Liver (tissue), 9 donors: ENCODE data around the gene RUNDC1. TPM values are rescaled to one million over a fixed set of nuclear protein-coding genes. Genes with fewer than 3 reads are reported as not detected.
A peak's percentile ranks its signal among the peaks of the same experiment; 100 is the strongest.

Experiments
- DNase-seq: peaks from one replicate; pipeline ENCODE4 v3.0.0-alpha.2; 2017; ENCODE audit warnings: low spot score
- H3K27ac ChIP-seq, 2 donors: one replicate each; pipeline ENCODE4 v1.7.0; 2013; ENCODE audit warnings: inconsistent platforms in 2 of 2, low read length in 2 of 2, control low read depth in 1 of 2, low read depth in 1 of 2, mild to moderate bottlenecking in 1 of 2
- H3K27me3 ChIP-seq, 4 donors: one replicate each; pipeline versions ENCODE4 v1.6.1 to v1.7.0; 2013; ENCODE audit warnings: low read length in 3 of 4, inconsistent platforms in 1 of 4, mild to moderate bottlenecking in 1 of 4, moderate library complexity in 1 of 4; ENCODE audit not compliant: control insufficient read depth in 4 of 4, insufficient read depth in 4 of 4
- H3K36me3 ChIP-seq, 4 donors: one replicate each; pipeline versions ENCODE4 v1.6.1 to v1.7.0; 2013; ENCODE audit warnings: low read length in 3 of 4, mild to moderate bottlenecking in 3 of 4, low read depth in 1 of 4, moderate library complexity in 1 of 4; ENCODE audit not compliant: control insufficient read depth in 4 of 4, insufficient read depth in 3 of 4
- H3K4me1 ChIP-seq, 4 donors: one replicate each; pipeline versions ENCODE4 v1.6.1 to v1.7.0; 2013; ENCODE audit warnings: low read length in 3 of 4, mild to moderate bottlenecking in 3 of 4, moderate library complexity in 1 of 4; ENCODE audit not compliant: control insufficient read depth in 4 of 4, insufficient read depth in 4 of 4
- H3K4me3 ChIP-seq, 3 donors: one replicate each; pipeline versions ENCODE4 v1.6.1 to v1.7.0; 2013; ENCODE audit warnings: low read length in 3 of 3, control low read depth in 1 of 3, low read depth in 1 of 3, mild to moderate bottlenecking in 1 of 3
- H3K9ac ChIP-seq, 2 donors: one replicate each; pipeline ENCODE4 v1.7.0; 2013; ENCODE audit warnings: low read length in 2 of 2, mild to moderate bottlenecking in 2 of 2, moderate library complexity in 2 of 2, control low read depth in 1 of 2, low read depth in 1 of 2
- H3K9me3 ChIP-seq, 4 donors: one replicate each; pipeline versions ENCODE4 v1.6.1 to v1.7.0; 2013; ENCODE audit warnings: low read length in 3 of 4; ENCODE audit not compliant: control insufficient read depth in 4 of 4
- ATF3 ChIP-seq: IDR thresholded peaks from 2 replicates; pipeline ENCODE4 v1.6.1; 2016; ENCODE audit warnings: antibody characterized with exemption
- CTCF ChIP-seq: fragments of 150-350 bp; IDR thresholded peaks from 2 replicates; pipeline ENCODE4 v1.5.1; 2017; ENCODE audit warnings: improper control_type of control experiment, low read depth, low read length; ENCODE audit not compliant: missing input control
- EGR1 ChIP-seq, 2 donors: IDR thresholded peaks; 2 replicates each; pipeline ENCODE4 v1.6.1; 2016 to 2018; ENCODE audit warnings: antibody characterized with exemption in 2 of 2, low read depth in 2 of 2
- FOXA1 ChIP-seq: IDR thresholded peaks from 2 replicates; pipeline ENCODE4 v1.6.1; 2016; ENCODE audit warnings: antibody characterized with exemption
- FOXA2 ChIP-seq: IDR thresholded peaks from 2 replicates; pipeline ENCODE4 v1.6.1; 2016; ENCODE audit warnings: antibody characterized with exemption
- GABPA ChIP-seq, 2 donors: IDR thresholded peaks in 1 of 2; conservative IDR thresholded peaks in 1 of 2; 2 replicates each; pipeline ENCODE4 v1.6.1; 2016; ENCODE audit warnings: antibody characterized with exemption in 2 of 2, mild to moderate bottlenecking in 1 of 2, moderate library complexity in 1 of 2
- HNF4A ChIP-seq, 2 donors: conservative IDR thresholded peaks; 2 replicates each; pipeline ENCODE4 v1.6.1; 2016; ENCODE audit warnings: antibody characterized with exemption in 2 of 2, mild to moderate bottlenecking in 2 of 2
- HNF4G ChIP-seq: IDR thresholded peaks from 2 replicates; pipeline ENCODE4 v1.6.1; 2016; ENCODE audit warnings: antibody characterized with exemption
- JUND ChIP-seq, 2 donors: IDR thresholded peaks; 2 replicates each; pipeline ENCODE4 v1.6.1; 2016; ENCODE audit warnings: antibody characterized with exemption in 2 of 2
- NR2F2 ChIP-seq: IDR thresholded peaks from 2 replicates; pipeline ENCODE4 v1.6.1; 2016; ENCODE audit warnings: antibody characterized with exemption
- RAD21 ChIP-seq, 2 donors: IDR thresholded peaks; 2 replicates each; pipeline ENCODE4 v1.6.1; 2016; ENCODE audit warnings: antibody characterized with exemption in 2 of 2, mild to moderate bottlenecking in 2 of 2
- REST ChIP-seq: IDR thresholded peaks from 2 replicates; pipeline ENCODE4 v1.6.1; 2016; ENCODE audit warnings: antibody characterized with exemption, mild to moderate bottlenecking
- RXRA ChIP-seq, 2 donors: IDR thresholded peaks; 2 replicates each; pipeline ENCODE4 v1.6.1; 2017 to 2018; ENCODE audit warnings: antibody characterized with exemption in 2 of 2, mild to moderate bottlenecking in 1 of 2
- SP1 ChIP-seq: IDR thresholded peaks from 2 replicates; pipeline ENCODE4 v1.6.1; 2018; ENCODE audit warnings: antibody characterized with exemption, mild to moderate bottlenecking
- TAF1 ChIP-seq: conservative IDR thresholded peaks from 2 replicates; pipeline ENCODE4 v1.6.1; 2016; ENCODE audit warnings: antibody characterized with exemption, mild to moderate bottlenecking
- YY1 ChIP-seq: IDR thresholded peaks from 2 replicates; pipeline ENCODE4 v1.6.1; 2016; ENCODE audit warnings: antibody characterized with exemption, mild to moderate bottlenecking
- ZBTB33 ChIP-seq: IDR thresholded peaks from 2 replicates; pipeline ENCODE4 v1.6.1; 2016; ENCODE audit warnings: antibody characterized with exemption
- WGBS: extraction: QIAGEN DNeasy Blood & Tissue Kit; methylation state at CpG from one replicate; pipeline ENCODE4 v1.1.7; 2013; 5-methylcytosine and 5-hydroxymethylcytosine counted together
- polyA plus RNA-seq, 2 donors: library from polyadenylated mRNA; stranded (reverse) in 1 of 2; unstranded in 1 of 2; fragments of 200-250 nt in 1 of 2; fragments of >200 nt in 1 of 2; fragmentation: Nextera tagmentation in 1 of 2; extraction: Ambion mirVana in 1 of 2; gene quantifications; one replicate each; pipeline versions ENCODE4 v1.2.1 to v1.2.3, GENCODE V29; 2013 to 2015
- total RNA-seq, 2 donors: library from RNA; depleted of rRNA; stranded (reverse); fragments of >200 nt; gene quantifications; one replicate each; pipeline ENCODE4 v1.2.3, GENCODE V29; 2014
- TF ChIP-seq, protein P1 (sequence below): IDR thresholded peaks from 2 replicates; pipeline ENCODE4 v1.6.1; 2016; ENCODE audit warnings: antibody characterized with exemption
- donor health status: healthy.
- donor health status: healthy.
- donor health status: healthy.
- donor health status: healthy.
- donor health status: healthy.

The RUNDC1 gene
- total and polyA plus RNA-seq, 4 donors, result 2.9 to 8.1 (median 4.4) TPM

GRCh38 chr17:42964161-42964932 lies 16.0 kb upstream of the RUNDC1 start, which contains the start of gene AARSD1:
Gene AARSD1, minus strand, starts transcription at chr17:42964454. Its CDS starts 14 bp downstream, at chr17:42964440.
- H3K27ac ChIP-seq, result peak within 1 kb of the TSS; percentile 36 to 80
- H3K9me3 ChIP-seq, result no peaks in the 10 kb centered on the region
- H3K4me1 ChIP-seq, result peaks cover 2 to 13% (median 7%) of the 10 kb centered on the region in 4 donors
- DNase-seq, result peak; percentile 92
- H3K36me3 ChIP-seq, result peaks cover 9 to 25% (median 15%) of the 10 kb centered on the region in 4 donors
- H3K9ac ChIP-seq, result peak within 1 kb of the TSS; percentile 77 to 97
- 2% methylated on average over 43 of the region's 43 CpGs for WGBS
- H3K27me3 ChIP-seq, result no peaks in the 10 kb centered on the region
- H3K4me3 ChIP-seq, result peak within 1 kb of the TSS; percentile 68 to 99 (median 71)
- TF ChIP-seq YY1, result peak; percentile 98
- peak; percentile 47 for TF ChIP-seq NR2F2
- no peak for TF ChIP-seq TAF1
- peak in 1 of 2 donors; percentile 21 for TF ChIP-seq HNF4A (conservative IDR thresholded peaks at IDR 0.05)
- no peak for TF ChIP-seq HNF4G
- TF ChIP-seq SP1, result peak; percentile 50
- TF ChIP-seq JUND (IDR thresholded peaks at IDR 0.05), result no peak
- peak in 1 of 2 donors; percentile 51 for TF ChIP-seq RAD21 (IDR thresholded peaks at IDR 0.05)
- peak in 1 of 2 donors; percentile 54 for TF ChIP-seq RXRA (IDR thresholded peaks at IDR 0.05)
- TF ChIP-seq FOXA2, result no peak
- peak in 1 of 2 donors; percentile 80 for TF ChIP-seq GABPA (IDR thresholded peaks at IDR 0.05 in 1 of 2, conservative IDR thresholded peaks at IDR 0.05 in 1 of 2)
- no peak for TF ChIP-seq ATF3
- peak; percentile 63 for TF ChIP-seq REST
- no peak for TF ChIP-seq FOXA1
- peak; percentile 97 for TF ChIP-seq ZBTB33
- TF ChIP-seq, protein P1, sequence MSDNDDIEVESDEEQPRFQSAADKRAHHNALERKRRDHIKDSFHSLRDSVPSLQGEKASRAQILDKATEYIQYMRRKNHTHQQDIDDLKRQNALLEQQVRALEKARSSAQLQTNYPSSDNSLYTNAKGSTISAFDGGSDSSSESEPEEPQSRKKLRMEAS, result peak; percentile 90
- TF ChIP-seq EGR1 (IDR thresholded peaks at IDR 0.05; ENCODE audit: low read depth in 2 of 2), result no peak
- no peak for TF ChIP-seq CTCF
